IPS-18a (cell line): ENCODE measurements around the gene SNX9.
A peak's percentile ranks its signal among the peaks of the same experiment; 100 is the strongest.

Experiments
- H3K27ac ChIP-seq: one replicate; pipeline ENCODE4 v1.5.1; 2013; ENCODE audit warnings: low read length
- H3K27me3 ChIP-seq: one replicate; pipeline ENCODE4 v1.6.1; 2013; ENCODE audit warnings: mild to moderate bottlenecking, low read length; ENCODE audit not compliant: control insufficient read depth, insufficient read depth
- H3K36me3 ChIP-seq: one replicate; pipeline ENCODE4 v1.6.1; 2013; ENCODE audit warnings: low read depth, low read length; ENCODE audit not compliant: control insufficient read depth
- H3K4me1 ChIP-seq: one replicate; pipeline ENCODE4 v1.6.1; 2013; ENCODE audit warnings: low read depth, low read length; ENCODE audit not compliant: control insufficient read depth
- H3K4me3 ChIP-seq: one replicate; pipeline ENCODE4 v1.5.1; 2013; ENCODE audit warnings: low read length
- H3K9ac ChIP-seq: one replicate; pipeline ENCODE4 v1.6.1; 2013; ENCODE audit warnings: mild to moderate bottlenecking, low read length, moderate library complexity
- H3K9me3 ChIP-seq: one replicate; pipeline ENCODE4 v1.6.1; 2013; ENCODE audit warnings: low read depth, low read length; ENCODE audit not compliant: control insufficient read depth

Gene SNX9

DNA sequence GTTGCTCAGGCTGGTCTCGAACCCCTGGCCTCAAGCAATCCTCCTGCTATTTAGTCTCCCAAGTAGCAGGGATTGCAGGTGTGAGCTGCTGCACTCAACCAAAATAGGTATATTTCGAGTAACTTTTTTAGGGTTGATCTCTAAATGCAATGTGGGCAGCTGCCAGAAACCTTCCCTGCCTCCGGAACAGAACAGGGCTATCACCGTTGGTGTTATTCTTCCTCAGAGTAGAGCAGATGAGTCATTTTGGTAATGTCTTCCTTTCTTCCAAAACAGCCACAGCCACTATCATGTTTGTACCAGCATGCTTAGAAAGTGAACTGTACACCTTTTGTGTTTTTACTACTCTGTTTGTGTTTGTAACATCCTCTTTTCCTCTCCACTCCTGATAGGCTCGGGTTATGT, 44.1 kb downstream of the SNX9 start:
- Histone ChIP-seq H3K27me3 (no peaks in the 10 kb centered on the region), H3K4me3 (no peak overlapping the region), H3K9ac (no peak overlapping the region), H3K27ac (no peak overlapping the region), H3K9me3 (no peaks in the 10 kb centered on the region), H3K36me3 (peaks cover 25% of the 10 kb centered on the region), H3K4me1 (peaks cover 3% of the 10 kb centered on the region)

DNA sequence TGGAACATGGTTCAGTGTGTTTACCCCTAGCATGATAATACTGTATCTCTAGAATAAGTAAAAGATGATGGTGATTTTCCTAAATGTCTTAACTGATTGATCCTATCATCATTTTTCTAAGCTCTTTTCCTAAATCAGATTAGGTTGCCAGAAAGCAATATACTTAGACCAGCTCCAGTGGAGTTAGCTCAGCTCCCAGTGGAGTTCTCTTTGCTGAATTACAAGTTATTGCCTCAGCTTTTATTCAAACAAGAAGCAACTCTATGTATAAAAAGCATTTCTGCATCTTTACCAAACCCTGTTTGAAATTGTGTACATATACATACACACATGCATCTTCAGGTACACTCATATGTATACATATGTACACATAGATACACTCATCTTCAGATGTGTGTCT, 44.9 kb downstream of the SNX9 start:
- peaks cover 5% of the 10 kb centered on the region for H3K4me1 ChIP-seq
- no peaks in the 10 kb centered on the region for H3K9me3 ChIP-seq
- H3K27me3 ChIP-seq = no peaks in the 10 kb centered on the region
- no peak overlapping the region for H3K4me3 ChIP-seq
- H3K27ac ChIP-seq = no peak overlapping the region
- H3K9ac ChIP-seq = no peak overlapping the region
- H3K36me3 ChIP-seq = peaks cover 25% of the 10 kb centered on the region

DNA sequence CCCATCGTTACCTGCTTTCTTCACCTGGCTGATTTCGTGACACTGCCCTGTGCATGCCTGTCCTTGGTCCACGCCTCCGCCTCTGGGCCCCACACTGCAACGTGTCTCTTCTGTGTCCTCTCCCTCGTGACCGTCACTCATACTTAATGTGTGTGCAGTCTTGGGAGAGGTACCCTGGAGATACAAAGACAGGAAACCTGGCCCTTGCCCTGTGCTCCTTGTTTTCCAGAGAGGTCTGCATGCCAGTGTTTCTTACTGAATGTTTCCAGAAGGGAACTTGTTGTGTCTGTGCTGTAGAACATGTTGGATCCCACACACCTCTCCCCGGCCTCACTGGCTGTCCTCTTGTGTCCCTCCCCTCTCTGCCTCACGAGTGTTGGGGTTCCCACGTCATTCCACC, 45.8 kb downstream of the SNX9 start:
- peaks cover 5% of the 10 kb centered on the region for H3K4me1 ChIP-seq
- H3K27me3 ChIP-seq = no peaks in the 10 kb centered on the region
- no peak overlapping the region for H3K9ac ChIP-seq
- H3K36me3 ChIP-seq = peaks cover 25% of the 10 kb centered on the region
- H3K27ac ChIP-seq = no peak overlapping the region
- H3K4me3 ChIP-seq = no peak overlapping the region
- H3K9me3 ChIP-seq = no peaks in the 10 kb centered on the region

DNA sequence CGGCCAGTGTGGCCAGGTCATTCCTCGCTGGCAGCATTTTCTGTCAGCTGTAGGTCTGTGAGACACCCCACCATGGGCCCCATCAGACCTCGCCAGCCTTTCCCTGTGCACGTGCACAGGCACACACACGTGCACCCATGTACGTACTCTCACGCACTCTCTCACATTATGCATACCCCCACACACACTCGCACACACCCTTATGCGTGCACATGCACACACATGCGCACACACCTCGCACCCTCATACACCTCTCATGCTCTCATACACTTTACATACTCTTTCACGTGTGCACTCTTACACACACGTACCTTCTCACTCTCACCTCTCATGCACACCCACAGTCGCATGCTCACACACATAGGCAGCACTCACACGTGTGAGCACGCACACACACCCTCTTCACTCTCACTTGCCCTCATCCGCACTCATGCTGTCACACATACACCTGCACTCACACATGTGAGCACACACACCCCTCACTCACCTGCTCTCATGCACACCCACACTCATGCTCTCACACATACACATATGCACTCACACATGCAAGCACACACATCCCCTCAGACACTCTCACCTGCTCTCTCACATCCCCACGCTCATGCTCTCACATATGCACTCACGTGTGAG, 46.7 kb downstream of the SNX9 start:
- H3K36me3 ChIP-seq = peaks cover 29% of the 10 kb centered on the region
- H3K4me1 ChIP-seq = peaks cover 5% of the 10 kb centered on the region
- no peaks in the 10 kb centered on the region for H3K9me3 ChIP-seq
- no peak overlapping the region for H3K4me3 ChIP-seq
- H3K27ac ChIP-seq = no peak overlapping the region
- no peaks in the 10 kb centered on the region for H3K27me3 ChIP-seq
- H3K9ac ChIP-seq = no peak overlapping the region

DNA sequence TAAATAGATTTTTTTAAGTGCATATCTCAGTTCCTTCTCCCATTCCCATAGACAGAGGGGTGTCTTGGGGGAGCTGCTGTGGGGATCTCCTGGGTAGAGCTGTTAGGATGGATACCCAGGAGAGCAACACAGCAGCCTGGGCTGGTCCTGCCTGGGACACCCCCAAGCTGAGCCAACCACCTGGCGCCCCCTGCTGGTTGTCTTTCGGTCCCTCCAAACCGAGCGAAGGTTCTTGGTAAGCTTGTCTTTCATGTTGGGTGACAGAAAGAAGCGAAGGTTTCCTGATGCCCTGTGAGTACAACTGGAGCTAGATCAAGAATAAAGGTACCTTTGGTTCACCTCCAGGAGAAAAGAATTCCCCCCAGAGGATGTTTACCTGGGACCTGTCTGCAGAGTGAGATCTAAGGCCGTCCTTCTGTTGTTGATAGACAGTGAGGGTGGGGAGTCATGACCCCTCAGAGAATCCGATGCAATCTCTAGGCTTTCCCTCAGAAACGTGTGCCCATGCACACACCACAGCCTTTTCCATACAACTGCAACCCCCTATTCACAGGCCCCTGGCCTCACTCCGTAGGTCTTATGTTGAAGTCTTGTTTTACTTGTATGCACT, 50.8 kb downstream of the SNX9 start:
- no peak overlapping the region for H3K27ac ChIP-seq
- no peak overlapping the region for H3K4me3 ChIP-seq
- H3K9me3 ChIP-seq = no peaks in the 10 kb centered on the region
- peaks cover 11% of the 10 kb centered on the region for H3K4me1 ChIP-seq
- no peaks in the 10 kb centered on the region for H3K27me3 ChIP-seq
- no peak overlapping the region for H3K9ac ChIP-seq
- H3K36me3 ChIP-seq = peaks cover 37% of the 10 kb centered on the region

DNA sequence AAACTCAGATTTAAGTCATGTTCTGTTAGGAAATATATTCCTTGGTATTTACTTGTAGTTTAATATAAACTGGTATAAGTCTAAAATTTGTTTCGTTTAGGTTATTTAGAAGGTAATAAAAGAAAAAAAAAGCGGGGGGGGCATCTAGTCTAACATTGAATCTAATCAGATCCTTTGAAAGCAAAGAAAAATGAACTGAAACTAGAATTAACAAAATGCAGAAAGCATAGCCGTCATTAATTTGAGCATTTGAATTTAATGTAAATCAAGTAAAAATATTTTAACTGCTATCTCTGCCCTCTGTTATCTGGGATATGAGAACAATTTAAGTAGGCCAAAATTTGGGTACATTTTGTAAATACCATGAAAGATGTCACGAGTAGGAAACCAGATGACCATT, 54.1 kb downstream of the SNX9 start:
- Histone ChIP-seq H3K4me1 (peaks cover 32% of the 10 kb centered on the region), H3K4me3 (no peak overlapping the region), H3K27me3 (no peaks in the 10 kb centered on the region), H3K9me3 (no peaks in the 10 kb centered on the region), H3K9ac (no peak overlapping the region), H3K36me3 (peaks cover 20% of the 10 kb centered on the region), H3K27ac (no peak overlapping the region)

DNA sequence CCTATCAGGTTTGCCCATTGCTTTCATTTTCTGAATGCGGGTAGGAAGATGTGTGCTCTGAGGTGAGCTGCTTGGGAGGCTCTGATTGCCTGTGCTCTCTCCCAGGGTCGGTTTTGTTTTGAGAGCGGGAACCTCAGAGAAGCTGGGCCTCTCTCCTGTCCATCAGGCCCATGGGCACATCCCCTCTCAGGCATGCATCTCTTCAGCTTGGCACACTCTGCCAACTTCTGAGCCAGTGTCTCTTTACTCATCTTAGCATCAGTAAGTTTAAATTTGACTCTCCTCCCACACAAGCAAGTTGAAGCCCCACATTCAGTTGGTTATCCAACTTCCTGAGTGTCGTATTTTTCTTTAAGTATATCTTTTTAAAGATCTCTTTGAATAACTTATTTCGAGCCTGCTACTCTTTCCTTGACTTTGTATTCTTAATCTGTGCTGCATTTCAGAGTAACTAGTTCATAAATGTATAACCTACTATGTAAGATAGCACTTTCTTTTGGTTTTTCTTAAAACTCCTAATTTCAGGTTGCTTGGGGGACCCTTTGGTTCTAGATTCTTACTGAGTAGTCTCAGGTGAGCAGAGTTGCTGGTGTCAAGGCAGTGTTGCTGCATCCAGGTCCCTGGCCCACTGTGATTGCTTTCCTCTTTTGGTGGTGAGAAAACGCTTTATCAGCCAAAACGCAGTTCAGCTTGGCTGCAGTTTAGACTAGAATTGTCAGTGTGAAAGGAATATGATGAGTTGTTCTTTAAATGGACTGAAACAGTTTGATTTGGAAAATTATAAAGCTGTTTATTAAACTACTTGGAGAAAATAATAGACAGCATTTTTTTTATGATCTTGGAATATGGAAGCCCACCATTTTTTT, 54.8 kb downstream of the SNX9 start:
- peaks cover 27% of the 10 kb centered on the region for H3K4me1 ChIP-seq
- H3K27ac ChIP-seq = no peak overlapping the region
- no peaks in the 10 kb centered on the region for H3K9me3 ChIP-seq
- peaks cover 21% of the 10 kb centered on the region for H3K36me3 ChIP-seq
- no peak overlapping the region for H3K4me3 ChIP-seq
- no peak overlapping the region for H3K9ac ChIP-seq
- no peaks in the 10 kb centered on the region for H3K27me3 ChIP-seq

DNA sequence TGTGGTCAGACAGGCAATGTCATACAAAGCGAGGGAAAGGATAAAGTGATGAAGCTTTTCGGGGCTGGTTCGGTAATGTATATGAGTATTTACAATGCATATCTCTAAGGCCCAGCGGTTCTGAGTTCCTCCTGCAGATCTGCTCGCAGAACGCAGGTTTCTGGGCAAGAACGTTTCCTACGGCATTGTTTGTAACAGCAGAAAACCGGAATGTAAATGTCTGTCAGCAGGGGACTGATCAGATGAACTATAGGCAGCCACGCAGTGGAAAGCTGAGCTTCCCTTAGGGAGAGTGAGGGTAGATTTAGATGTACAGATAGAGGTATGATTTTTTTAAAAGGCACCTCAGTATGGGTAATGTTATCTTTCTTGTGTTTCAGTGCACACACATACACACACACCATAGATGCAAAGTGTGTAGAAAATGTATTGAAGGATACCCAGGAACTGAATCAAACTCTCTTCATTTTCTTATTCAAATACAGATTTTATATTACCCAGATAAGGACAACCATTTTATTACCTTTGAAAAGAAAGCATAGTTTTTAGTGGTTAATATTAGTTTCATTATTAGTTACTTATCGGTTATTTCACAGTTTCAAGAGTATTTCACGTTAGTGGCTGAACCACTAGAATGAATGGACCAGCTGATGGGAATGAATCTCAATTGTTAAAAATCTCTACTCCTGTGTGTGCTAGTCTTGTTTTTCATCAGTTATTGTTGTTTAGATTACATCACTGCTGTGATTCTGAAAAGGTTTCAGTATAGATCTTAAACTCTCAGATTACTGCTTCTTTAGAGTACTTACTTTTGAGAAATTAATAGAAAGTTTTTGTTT, 56.2 kb downstream of the SNX9 start:
- Histone ChIP-seq H3K9me3 (no peaks in the 10 kb centered on the region), H3K4me1 (peaks cover 27% of the 10 kb centered on the region), H3K27me3 (no peaks in the 10 kb centered on the region), H3K9ac (no peak overlapping the region), H3K36me3 (peaks cover 21% of the 10 kb centered on the region), H3K27ac (no peak overlapping the region), H3K4me3 (peak overlapping the region; percentile 15)

DNA sequence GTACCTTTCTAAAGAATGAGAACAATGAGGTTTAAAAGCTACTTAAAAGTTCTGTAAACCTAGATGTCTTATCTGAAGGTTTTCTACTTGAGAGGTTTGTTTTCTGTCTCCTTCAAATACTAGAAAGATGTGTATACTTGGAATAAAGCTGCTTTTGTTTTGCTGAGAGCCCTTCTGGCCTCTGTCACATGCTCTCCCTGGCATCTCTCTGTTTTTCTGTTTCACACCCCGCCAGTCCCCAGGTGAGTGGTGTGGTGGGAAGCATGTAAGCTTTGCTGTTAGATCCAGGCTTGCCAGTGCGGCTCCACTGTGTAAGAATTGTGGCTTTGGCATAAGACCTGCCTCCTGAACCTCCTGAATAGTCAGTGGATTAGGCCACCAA, 56.8 kb downstream of the SNX9 start:
- Histone ChIP-seq H3K9ac (no peak overlapping the region), H3K27me3 (no peaks in the 10 kb centered on the region), H3K4me1 (peaks cover 27% of the 10 kb centered on the region), H3K4me3 (no peak overlapping the region), H3K36me3 (peaks cover 21% of the 10 kb centered on the region), H3K9me3 (no peaks in the 10 kb centered on the region), H3K27ac (no peak overlapping the region)

DNA sequence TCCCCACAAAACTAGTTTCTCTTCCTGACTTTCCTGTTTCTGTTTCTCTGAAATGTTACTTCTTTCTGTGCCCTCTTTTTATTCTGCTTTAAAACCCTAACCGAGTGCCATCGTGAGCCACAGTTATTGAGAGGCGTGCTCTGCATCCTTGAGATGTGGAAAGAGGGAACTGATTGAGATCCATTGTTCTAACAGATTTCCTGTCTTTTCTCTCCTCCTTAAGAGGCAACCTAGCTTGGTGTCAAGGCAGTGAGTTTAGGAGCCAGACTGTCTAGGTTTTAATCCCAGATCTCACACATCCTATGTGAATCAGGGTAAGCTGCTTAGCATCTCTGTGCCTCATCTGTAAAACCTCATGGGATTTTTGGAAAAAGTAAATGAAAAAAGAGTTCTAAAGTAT, 57.5 kb downstream of the SNX9 start:
- no peaks in the 10 kb centered on the region for H3K27me3 ChIP-seq
- H3K4me3 ChIP-seq = no peak overlapping the region
- H3K27ac ChIP-seq = no peak overlapping the region
- H3K36me3 ChIP-seq = peaks cover 17% of the 10 kb centered on the region
- peaks cover 27% of the 10 kb centered on the region for H3K4me1 ChIP-seq
- no peak overlapping the region for H3K9ac ChIP-seq
- H3K9me3 ChIP-seq = no peaks in the 10 kb centered on the region

DNA sequence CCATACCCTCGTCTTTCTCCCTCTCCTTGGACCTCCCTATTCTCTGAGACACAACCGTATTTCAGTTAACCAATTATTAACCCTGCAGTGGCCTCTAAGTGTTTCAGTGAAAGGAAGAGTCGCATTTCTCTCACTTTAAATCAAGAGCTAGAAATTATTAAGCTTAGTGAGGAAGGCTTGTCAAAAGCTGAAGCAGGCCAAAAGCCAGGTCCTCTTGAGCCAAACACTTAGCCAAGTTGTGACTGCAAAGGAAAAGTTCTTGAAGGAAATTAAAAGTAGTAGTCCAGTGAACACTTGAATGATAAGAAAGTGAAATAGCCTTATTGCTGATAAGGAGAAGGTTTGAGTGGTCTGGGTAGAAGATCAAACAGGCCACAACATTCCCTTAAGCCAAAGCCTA, 58.3 kb downstream of the SNX9 start:
- Histone ChIP-seq H3K4me3 (no peak overlapping the region), H3K27me3 (no peaks in the 10 kb centered on the region), H3K27ac (no peak overlapping the region), H3K9ac (no peak overlapping the region), H3K9me3 (no peaks in the 10 kb centered on the region), H3K4me1 (peaks cover 27% of the 10 kb centered on the region), H3K36me3 (peaks cover 20% of the 10 kb centered on the region)
